A549 (cell line): ENCODE data around the gene FRMD3.

ENCODE experiments used
- CBX8 ChIP-seq: fragments of 200-600 bp; sonication (generic); IDR thresholded peaks from 2 replicates; pipeline ENCODE4 v1.6.1; 2016
- KDM5A ChIP-seq: fragments of 200-600 bp; sonication (generic); IDR thresholded peaks from 2 replicates; pipeline ENCODE4 v1.6.1; 2016; ENCODE audit warnings: antibody characterized with exemption, mild to moderate bottlenecking
- NFE2L2 ChIP-seq: fragments of 150-350 bp; conservative IDR thresholded peaks from 2 replicates; pipeline ENCODE4 v1.6.1; 2014; ENCODE audit warnings: low read length
- NR3C1 ChIP-seq: fragments of >200 bp; sonication (Bioruptor Twin); formaldehyde crosslinking; IDR thresholded peaks from 3 replicates; pipeline ENCODE4 v1.6.1; 2017
- POLR2A ChIP-seq: IDR thresholded peaks from 2 replicates; pipeline ENCODE4 v1.6.1; 2012; ENCODE audit warnings: mild to moderate bottlenecking, low read length
- RARB ChIP-seq: fragments of 250-450 bp; sonication (Bioruptor Pico); IDR thresholded peaks from 2 replicates; pipeline ENCODE4 v1.8.0; 2021; ENCODE audit warnings: mild to moderate bottlenecking, moderate library complexity
- RNF2 ChIP-seq: fragments of 200-600 bp; sonication (generic); IDR thresholded peaks from 2 replicates; pipeline ENCODE4 v1.6.1; 2016; ENCODE audit warnings: low read depth, mild to moderate bottlenecking, antibody characterized with exemption, moderate library complexity, borderline replicate concordance
- SMC3 ChIP-seq: fragments of >200 bp; sonication (Bioruptor Twin); formaldehyde crosslinking; IDR thresholded peaks from 3 replicates; pipeline ENCODE4 v1.6.1; 2018; ENCODE audit warnings: inconsistent platforms
- ZFP36 ChIP-seq: fragments of 450-650 bp; IDR thresholded peaks from 2 replicates; pipeline ENCODE4 v1.6.1; 2014; ENCODE audit warnings: borderline replicate concordance; ENCODE audit not compliant: partially characterized antibody
- TF ChIP-seq, protein P1 (sequence below): fragments of >200 bp; sonication (Bioruptor Twin); formaldehyde crosslinking; IDR thresholded peaks from 3 replicates; pipeline ENCODE4 v1.5.1; 2016
- TF ChIP-seq, protein P2 (sequence below): fragments of 250-450 bp; sonication (Bioruptor Pico); IDR thresholded peaks from 2 replicates; pipeline ENCODE4 v1.5.0; 2021; ENCODE audit warnings: mild to moderate bottlenecking, moderate library complexity, borderline replicate concordance
- TF ChIP-seq, protein P3 (sequence below): IDR thresholded peaks from 2 replicates; pipeline ENCODE4 v1.6.1; 2012

DNA sequence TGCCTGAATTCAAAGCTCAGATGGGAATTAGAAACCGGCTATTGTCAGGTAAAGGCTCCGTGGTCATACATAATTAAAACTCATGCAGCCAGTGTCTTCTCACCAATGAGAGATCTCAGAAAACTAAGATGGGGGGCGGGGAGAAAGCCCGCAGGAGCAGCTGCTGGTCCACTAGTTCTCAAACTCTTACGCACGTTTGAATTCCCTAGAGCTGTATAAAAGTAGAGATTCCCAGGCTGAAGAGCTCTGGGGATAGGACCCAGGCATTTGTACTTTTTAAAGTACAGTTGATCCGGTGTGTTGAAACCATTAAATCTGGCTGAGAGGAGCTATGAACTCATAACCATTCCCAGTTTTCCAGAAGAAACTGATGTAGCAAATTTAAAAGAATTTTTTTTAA, 68.5 kb downstream of the FRMD3 start:
- TF ChIP-seq KDM5A (no peak), NFE2L2 (no peak), ZFP36 (no peak), SMC3 (no peak), NR3C1 (no peak), RNF2 (no peak), CBX8 (no peak), RARB (CRISPR knock-in tag) (no peak), POLR2A (no peak)
- TF ChIP-seq, protein P1, sequence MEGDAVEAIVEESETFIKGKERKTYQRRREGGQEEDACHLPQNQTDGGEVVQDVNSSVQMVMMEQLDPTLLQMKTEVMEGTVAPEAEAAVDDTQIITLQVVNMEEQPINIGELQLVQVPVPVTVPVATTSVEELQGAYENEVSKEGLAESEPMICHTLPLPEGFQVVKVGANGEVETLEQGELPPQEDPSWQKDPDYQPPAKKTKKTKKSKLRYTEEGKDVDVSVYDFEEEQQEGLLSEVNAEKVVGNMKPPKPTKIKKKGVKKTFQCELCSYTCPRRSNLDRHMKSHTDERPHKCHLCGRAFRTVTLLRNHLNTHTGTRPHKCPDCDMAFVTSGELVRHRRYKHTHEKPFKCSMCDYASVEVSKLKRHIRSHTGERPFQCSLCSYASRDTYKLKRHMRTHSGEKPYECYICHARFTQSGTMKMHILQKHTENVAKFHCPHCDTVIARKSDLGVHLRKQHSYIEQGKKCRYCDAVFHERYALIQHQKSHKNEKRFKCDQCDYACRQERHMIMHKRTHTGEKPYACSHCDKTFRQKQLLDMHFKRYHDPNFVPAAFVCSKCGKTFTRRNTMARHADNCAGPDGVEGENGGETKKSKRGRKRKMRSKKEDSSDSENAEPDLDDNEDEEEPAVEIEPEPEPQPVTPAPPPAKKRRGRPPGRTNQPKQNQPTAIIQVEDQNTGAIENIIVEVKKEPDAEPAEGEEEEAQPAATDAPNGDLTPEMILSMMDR, result no peak
- TF ChIP-seq, protein P2, sequence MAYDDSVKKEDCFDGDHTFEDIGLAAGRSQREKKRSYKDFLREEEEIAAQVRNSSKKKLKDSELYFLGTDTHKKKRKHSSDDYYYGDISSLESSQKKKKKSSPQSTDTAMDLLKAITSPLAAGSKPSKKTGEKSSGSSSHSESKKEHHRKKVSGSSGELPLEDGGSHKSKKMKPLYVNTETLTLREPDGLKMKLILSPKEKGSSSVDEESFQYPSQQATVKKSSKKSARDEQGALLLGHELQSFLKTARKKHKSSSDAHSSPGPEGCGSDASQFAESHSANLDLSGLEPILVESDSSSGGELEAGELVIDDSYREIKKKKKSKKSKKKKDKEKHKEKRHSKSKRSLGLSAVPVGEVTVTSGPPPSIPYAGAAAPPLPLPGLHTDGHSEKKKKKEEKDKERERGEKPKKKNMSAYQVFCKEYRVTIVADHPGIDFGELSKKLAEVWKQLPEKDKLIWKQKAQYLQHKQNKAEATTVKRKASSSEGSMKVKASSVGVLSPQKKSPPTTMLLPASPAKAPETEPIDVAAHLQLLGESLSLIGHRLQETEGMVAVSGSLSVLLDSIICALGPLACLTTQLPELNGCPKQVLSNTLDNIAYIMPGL (CRISPR knock-in tag), result no peak
- TF ChIP-seq, protein P3, sequence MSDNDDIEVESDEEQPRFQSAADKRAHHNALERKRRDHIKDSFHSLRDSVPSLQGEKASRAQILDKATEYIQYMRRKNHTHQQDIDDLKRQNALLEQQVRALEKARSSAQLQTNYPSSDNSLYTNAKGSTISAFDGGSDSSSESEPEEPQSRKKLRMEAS, result no peak
